Stimulated activated naive CD8-positive, alpha-beta T cell treated with anti-CD3 and anti-CD28 coated beads, Interleukin-15, Interleukin-2, amounts not matched to agents 100 U/mL and 50 U/mL, for 24 hours (primary cell): ENCODE results near the gene PLEKHH3.
A peak's percentile ranks its signal among the peaks of the same experiment; 100 is the strongest.
"Not testable (repeated sequence)": the region's sequence is repeated elsewhere in the genome, so short reads cannot be mapped to it uniquely, and the experiment has no call there.

Experiments
- ATAC-seq: fragments of 150-1000 bp; cut with Tn5 transposase; one replicate; pipeline ENCODE4 v1.10.0; 2021
- DNase-seq: peaks from one replicate; pipeline ENCODE4 v3.0.0; 2021

PLEKHH3 gene

DNA sequence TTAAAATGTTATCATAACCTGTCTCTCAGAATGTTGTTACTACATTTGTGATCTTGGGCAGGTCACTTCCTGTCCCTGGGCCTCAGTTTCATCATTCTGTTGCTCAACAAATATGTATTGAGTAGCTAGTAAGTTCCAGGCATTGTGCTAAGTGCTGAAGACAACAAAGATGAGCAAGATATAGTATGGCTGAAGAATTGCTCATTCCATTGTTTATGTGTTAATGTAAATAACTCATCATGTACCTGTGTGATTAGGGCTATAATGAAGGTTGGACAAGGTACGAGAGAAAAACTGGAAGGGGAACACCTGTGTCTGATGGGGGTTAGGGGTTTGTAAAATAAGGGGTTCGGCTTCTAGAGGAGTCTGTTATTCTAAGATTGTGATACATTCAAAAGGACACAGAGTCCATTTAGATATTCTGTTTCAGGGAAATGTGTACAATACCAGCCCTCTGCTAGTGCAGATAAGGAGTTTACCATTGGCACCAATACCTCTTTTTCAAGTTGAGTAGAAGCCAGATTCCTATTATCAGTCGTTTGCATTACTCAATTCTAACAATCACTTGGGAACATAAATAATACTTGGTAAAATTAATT lies 47.3 kb downstream of the PLEKHH3 start:
- ATAC-seq (no peak), DNase-seq (no peak)

DNA sequence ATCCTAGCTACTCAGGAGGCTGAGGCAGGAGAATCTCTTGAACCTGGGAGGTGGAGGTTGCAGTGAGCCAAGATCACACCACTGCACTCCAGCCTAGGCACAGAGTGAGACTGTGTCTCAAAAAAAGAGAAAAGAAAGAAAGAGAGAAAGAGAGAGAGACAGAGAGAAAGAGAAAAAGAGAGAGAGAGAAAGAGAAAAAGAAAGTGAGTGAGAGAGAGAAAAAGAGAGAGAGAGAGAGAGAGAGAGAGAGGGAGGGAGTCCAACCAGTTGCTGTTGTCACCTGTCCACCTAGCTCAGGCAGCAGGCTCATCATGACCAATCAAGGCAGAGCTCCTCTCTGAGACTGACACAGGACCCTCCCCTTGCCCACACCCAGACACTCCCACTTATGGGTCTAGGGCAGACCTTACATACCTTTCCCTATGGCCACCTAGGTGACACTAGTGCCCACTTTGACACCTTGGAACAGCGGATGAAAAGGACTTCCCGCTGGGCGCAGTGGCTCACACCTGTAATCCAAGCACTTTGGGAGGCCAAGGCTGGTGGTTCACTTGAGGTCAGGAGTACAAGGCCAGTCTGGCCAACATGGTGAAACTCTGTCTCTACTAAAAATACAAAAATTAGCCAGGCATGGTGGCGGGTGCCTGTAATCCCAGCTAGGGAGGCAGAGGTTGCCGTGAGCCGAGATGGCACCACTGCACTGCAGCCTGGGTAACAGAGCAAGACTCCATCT lies 49.6 kb downstream of the PLEKHH3 start:
- not testable (repeated sequence) for DNase-seq, ATAC-seq

DNA sequence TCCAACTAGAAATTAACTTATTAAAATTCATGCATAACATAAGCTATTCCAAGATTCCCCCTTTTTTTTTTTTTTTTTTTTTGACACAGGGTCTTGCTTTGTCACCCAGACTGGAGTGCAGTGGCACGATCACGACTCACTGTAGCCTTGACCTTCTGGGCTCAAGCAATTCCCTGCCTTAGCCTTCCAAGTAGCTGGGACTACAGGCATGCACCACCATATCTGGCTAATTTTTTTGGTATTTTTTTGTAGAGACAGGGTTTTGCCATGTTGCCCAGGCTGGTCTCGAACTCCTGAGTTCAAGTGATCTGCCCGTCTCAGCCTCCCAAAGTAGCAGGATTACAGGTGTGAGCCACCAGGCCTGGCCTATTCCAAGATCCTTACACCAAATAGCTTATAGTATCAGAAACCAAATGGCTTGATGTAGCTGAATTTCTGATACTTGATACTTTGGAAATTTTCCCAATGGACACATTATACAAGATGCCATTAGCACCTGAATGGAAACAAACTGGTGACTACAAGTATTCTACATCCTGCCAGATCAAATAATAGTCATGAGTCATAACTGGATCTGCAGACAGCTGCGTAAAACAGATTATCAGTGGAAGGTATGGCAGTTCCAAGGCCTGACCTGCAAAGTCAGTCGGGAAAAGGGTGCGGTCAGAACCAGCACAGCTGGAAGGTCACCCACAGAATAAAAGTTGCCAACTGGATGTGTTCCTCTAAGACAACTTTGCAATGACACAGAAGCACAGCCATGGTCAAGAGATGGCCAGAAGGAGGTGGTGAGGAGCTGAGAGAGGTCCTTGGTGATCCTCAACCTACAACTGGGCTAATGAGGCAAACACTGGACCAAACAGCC lies 52.8 kb downstream of the PLEKHH3 start:
- ATAC-seq (no peak), DNase-seq (no peak)

DNA sequence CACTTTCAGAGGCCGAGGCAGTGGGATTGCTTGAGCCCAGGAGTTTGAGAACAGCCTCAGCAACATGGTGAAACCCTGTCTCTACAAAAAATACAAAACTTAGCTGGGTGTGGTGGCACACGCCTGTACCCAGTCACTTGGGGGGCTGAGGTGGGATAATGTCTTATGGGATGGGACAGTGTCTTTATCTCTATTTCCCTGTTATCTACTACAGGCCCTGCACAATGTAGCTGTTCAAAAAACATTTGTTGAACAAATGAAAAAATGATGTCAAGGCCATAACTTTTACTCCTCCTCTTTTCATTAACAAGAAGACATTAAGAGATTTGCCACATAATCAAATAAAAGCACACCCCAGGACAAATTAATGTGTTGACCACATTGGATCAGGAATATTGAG lies 53.5 kb downstream of the PLEKHH3 start:
- ATAC-seq (no peak), DNase-seq (no peak)

DNA sequence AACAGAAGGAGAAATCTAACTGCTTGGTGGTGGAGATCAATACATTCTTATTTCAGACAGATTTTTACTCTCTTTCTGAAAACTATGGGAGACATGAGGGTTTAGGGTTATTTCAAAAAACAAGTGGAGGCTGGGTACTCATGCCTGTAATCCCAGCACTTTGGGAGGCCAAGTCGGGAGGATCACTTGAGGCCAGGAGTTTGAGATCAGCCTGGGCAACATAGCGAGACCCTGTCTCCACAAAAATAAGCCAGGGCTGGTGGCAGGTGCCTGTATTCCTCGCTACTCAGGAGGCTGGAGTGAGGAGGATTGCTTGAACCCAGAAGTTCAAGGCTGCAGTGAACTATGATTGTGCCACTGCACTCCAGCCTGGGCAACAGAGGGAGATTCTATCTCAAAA lies 54.8 kb downstream of the PLEKHH3 start:
- ATAC-seq, result not testable (repeated sequence)

DNA sequence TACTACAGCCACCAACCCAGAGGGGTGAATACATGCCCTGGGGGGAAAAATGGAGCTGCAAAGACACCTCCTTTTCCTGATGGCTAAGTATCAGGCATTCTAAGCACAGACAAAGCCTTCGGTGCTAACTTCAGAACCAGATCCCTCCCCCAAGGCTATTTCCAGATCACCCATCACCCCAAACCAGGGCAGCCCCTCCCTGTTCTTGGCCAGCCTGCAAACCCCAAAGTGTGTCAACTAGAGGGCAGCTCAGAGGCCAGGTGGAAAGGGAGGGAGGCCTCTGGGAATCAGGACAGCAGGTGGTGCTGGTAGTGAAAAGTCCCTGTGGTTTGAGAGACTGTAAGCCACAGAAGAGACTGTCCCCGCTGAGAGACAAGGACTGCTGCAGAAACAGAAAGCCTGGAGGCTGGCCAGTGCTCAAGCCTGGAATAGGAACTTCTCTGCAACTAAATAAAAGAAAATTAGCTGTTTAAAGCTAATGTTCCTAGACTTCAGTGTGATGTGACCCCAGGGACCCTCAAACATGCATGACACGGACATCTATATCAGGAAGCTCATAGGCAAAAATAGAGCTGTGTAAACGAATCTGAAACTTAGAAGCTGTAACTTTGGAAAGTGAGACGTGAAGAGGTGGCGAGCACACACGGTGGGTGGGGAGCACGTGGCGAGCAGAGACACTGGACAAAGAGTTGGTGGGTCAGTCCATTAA lies 58.2 kb downstream of the PLEKHH3 start:
- peak; percentile 34 for ATAC-seq

More for the DNA sequence above, 54.8 kb downstream of the PLEKHH3 start:
- not testable (repeated sequence) for DNase-seq

DNA sequence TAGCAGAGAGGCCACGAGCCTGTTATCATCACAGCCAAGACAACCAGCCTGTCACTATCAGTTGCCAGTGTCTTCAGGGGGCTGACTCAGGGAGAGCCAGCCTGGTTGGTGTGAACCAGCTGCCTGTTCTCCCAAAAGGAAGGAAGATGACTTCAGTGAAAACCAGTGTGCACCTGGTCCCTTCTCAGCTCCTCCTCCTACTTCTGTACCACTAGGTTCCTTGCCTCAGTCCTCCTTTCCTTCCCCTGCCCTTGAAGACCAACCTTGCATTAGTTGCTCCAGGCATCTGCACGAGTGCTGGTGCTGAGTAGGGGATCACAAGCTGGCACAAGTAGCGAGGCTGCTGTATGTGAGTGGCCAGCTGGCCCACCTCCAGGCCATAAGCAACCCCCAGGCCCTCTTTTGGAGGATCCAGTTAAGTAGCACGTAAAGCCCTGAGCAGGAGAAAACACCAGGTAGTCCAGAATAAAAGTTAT lies 58.8 kb downstream of the PLEKHH3 start:
- no peak for ATAC-seq

More for the DNA sequence above, 58.2 kb downstream of the PLEKHH3 start:
- no peak for DNase-seq

More for the DNA sequence above, 58.8 kb downstream of the PLEKHH3 start:
- DNase-seq, result no peak
